ENCODE measurements around the gene INTS7. TPM values are rescaled to one million over a fixed set of nuclear protein-coding genes. Genes with fewer than 3 reads are reported as not detected.

INTS7 gene
- polyA plus RNA-seq, 1 of the 3 experiments (the other 2 are of a cell fraction), result 8.7 TPM

GRCh38 chr1:212074856-212075255 is 39.5 kb upstream of the INTS7 start (continued):
- no peak for TF ChIP-seq CTCF (IDR thresholded peaks at IDR 0.05)
- TF ChIP-seq FOXM1 (IDR thresholded peaks at IDR 0.05; ENCODE audit: low read depth), result no peak
- no peak for TF ChIP-seq EP300 (IDR thresholded peaks at IDR 0.05; ENCODE audit: borderline replicate concordance in 1 of 2, low read depth in 1 of 2, low read length in 1 of 2)
- TF ChIP-seq IRF3 (IDR thresholded peaks at IDR 0.05; ENCODE audit: low read depth, low read length), result no peak
- no peak for TF ChIP-seq USF1 (IDR thresholded peaks at IDR 0.05; ENCODE audit: borderline replicate concordance, low read depth)
- no peak for TF ChIP-seq ELF1 (IDR thresholded peaks at IDR 0.05)
- no peak for TF ChIP-seq PBX3 (IDR thresholded peaks at IDR 0.05)
- no peak for TF ChIP-seq SIN3A (IDR thresholded peaks at IDR 0.05; ENCODE audit: borderline replicate concordance, low read depth, low read length)
- no peak for TF ChIP-seq TCF12 (IDR thresholded peaks at IDR 0.05)

GRCh38 chr1:212074313-212074712 is 39.0 kb upstream of the INTS7 start:
- no peak overlapping the region for H3K9ac ChIP-seq
- WGBS (ENCODE audit: low lambda C conversion rate), result 96% methylated on average over 3 of the region's 3 CpGs
- no peak overlapping the region for H2AFZ ChIP-seq (ENCODE audit: low read depth)
- H3K4me3 ChIP-seq (ENCODE audit: low read depth in 2 of 2, low read length in 1 of 2), result no peak overlapping the region
- DNase-seq, result no peak
- peaks cover 19 to 75% of the 10 kb centered on the region in 2 experiments for H3K36me3 ChIP-seq (replicated peaks in 1 of 2; ENCODE audit: control insufficient read depth in 1 of 2, insufficient read depth in 2 of 2, low read length in 1 of 2)
- H3K9me2 ChIP-seq, result no peaks in the 10 kb centered on the region
- H4K20me1 ChIP-seq (ENCODE audit: insufficient read depth), result no peaks in the 10 kb centered on the region
- H3K27me3 ChIP-seq (ENCODE audit: insufficient read depth), result no peaks in the 10 kb centered on the region
- ChIA-PET POLR2A (no interaction called here), CTCF (interaction anchor here (1.1 to 1.8 kb wide), 2 partner anchors 294 to 381 kb away, joined by 3 to 5 read pairs; no protein-coding TSS in a partner anchor)
- no peaks in the 10 kb centered on the region for H3K9me3 ChIP-seq
- H3K4me1 ChIP-seq (ENCODE audit: control insufficient read depth in 1 of 2, insufficient read depth in 2 of 2, low read depth in 1 of 2, low read length in 1 of 2), result no peaks in the 10 kb centered on the region; a peak in 1 of 4 replicates
- H3K4me2 ChIP-seq, result no peak overlapping the region
- no peaks in the 10 kb centered on the region for H3K79me2 ChIP-seq (ENCODE audit: insufficient read depth)
- H3F3A ChIP-seq (replicated peaks; ENCODE audit: insufficient read depth), result no peaks in the 10 kb centered on the region
- no peak overlapping the region for H3K27ac ChIP-seq (ENCODE audit: low read depth in 2 of 2, low read length in 1 of 2)
- TF ChIP-seq EZH2phosphoT487 (IDR thresholded peaks at IDR 0.05; ENCODE audit: borderline replicate concordance, low read depth) (no peak), JUND (IDR thresholded peaks at IDR 0.05) (no peak), GABPA (IDR thresholded peaks at IDR 0.05; ENCODE audit: low read depth) (no peak), NRF1 (IDR thresholded peaks at IDR 0.05; ENCODE audit: low read depth, low read length) (no peak), MXI1 (IDR thresholded peaks at IDR 0.05; ENCODE audit: low read depth, low read length) (no peak), USF1 (IDR thresholded peaks at IDR 0.05; ENCODE audit: borderline replicate concordance, low read depth) (no peak), MEF2A (IDR thresholded peaks at IDR 0.05; ENCODE audit: borderline replicate concordance, low read depth) (no peak), USF2 (IDR thresholded peaks at IDR 0.05; ENCODE audit: borderline replicate concordance, low read depth, low read length) (no peak), REST (IDR thresholded peaks at IDR 0.05; ENCODE audit: low read depth, low read length) (no peak), FOSL2 (IDR thresholded peaks at IDR 0.05; ENCODE audit: borderline replicate concordance, low read depth) (no peak), CHD2 (IDR thresholded peaks at IDR 0.05; ENCODE audit: low read length, partially characterized antibody) (no peak), POLR2AphosphoS5 (IDR thresholded peaks at IDR 0.05; ENCODE audit: low read depth, low read length) (no peak), TAF1 (IDR thresholded peaks at IDR 0.05; ENCODE audit: borderline replicate concordance, low read depth, low read length) (no peak), RAD21 (IDR thresholded peaks at IDR 0.05; ENCODE audit: low read length) (no peak), GATA2 (CRISPR knock-in tag; IDR thresholded peaks at IDR 0.05) (no peak)
